ENCODE results near the gene EPHA2. TPM values are rescaled to one million over a fixed set of nuclear protein-coding genes. Genes with fewer than 3 reads are reported as not detected.
"Not testable (repeated sequence)": the region's sequence is repeated elsewhere in the genome, so short reads cannot be mapped to it uniquely, and the experiment has no call there.

The EPHA2 gene
- total RNA-seq, 1 donor: 21.0 TPM

DNA sequence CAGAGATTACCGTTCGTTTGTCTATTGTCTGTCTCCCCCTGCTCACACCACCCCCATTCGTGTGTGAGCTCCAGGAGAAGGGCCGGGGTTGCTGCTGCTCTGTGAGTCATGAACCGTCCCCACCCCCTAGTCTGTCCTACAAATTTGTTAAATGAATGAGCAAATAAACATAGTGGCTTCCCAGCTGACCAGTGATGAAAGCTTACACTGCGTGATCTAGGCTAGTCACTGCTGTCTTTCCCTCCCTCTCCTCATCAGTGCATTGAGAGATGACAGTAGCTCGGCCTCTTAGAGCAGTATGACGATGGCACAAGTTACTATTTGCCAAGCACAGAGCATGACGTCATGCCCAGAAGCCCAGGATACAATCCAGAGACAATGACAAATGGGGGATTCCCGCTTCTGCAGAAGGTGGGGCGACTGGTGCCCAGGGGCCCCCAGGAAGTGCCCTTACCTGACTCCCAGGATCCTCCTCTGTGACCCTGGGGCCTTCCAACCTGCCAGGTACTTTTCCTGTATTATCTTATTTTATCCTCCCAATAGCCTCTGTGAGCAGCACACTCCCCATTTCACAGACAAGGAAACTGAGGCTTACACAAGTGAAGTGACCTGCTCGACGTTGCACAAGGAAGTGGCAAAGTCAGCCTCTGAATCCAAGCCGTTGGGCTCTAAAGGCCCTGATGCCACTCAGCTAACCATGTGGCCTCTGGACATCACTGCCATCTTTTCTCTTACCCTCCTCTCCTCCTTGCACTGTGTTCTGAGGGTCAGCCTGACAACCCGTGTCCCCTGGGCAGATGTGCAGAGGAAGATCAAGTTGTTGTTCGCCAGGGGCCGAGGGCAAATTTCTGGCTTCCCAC, 8.6 kb upstream of the EPHA2 start:
- H3K79me2 ChIP-seq (ENCODE audit: insufficient read depth, low read length): no peaks in the 10 kb centered on the region
- peaks cover 5% of the 10 kb centered on the region for H3K4me1 ChIP-seq (ENCODE audit: insufficient read depth, low read length)
- H3K4me2 ChIP-seq (ENCODE audit: insufficient read depth, low read length): peak overlapping the region; percentile 12
- peak overlapping the region; percentile 46 for H3K27ac ChIP-seq (ENCODE audit: low read depth, low read length)
- no peak for TF ChIP-seq CTCF (IDR thresholded peaks at IDR 0.05; ENCODE audit: extremely low read depth, low read depth, low read length)
- H3K27me3 ChIP-seq (ENCODE audit: insufficient read depth, low read length): no peaks in the 10 kb centered on the region
- no peaks in the 10 kb centered on the region for H4K20me1 ChIP-seq (ENCODE audit: insufficient read depth, low read length)
- peak; percentile 99 for DNase-seq (ENCODE audit: insufficient read length, low spot score, missing footprints)
- H3K4me3 ChIP-seq (ENCODE audit: insufficient read depth, low read length): no peak overlapping the region
- H3K36me3 ChIP-seq (ENCODE audit: insufficient read depth, low read length): no peaks in the 10 kb centered on the region
- no peaks in the 10 kb centered on the region for H3K9me3 ChIP-seq (ENCODE audit: low read depth, low read length)
- H2AFZ ChIP-seq (ENCODE audit: low read length): no peak overlapping the region

GRCh38 chr1:16163608-16164212, 7.8 kb upstream of the EPHA2 start:
- H2AFZ ChIP-seq (ENCODE audit: low read length); H3K9me3 ChIP-seq (ENCODE audit: low read depth, low read length); DNase-seq (ENCODE audit: insufficient read length, low spot score, missing footprints); H3K27ac ChIP-seq (ENCODE audit: low read depth, low read length); H3K4me1 ChIP-seq (ENCODE audit: insufficient read depth, low read length); H4K20me1 ChIP-seq (ENCODE audit: insufficient read depth, low read length); H3K4me3 ChIP-seq (ENCODE audit: insufficient read depth, low read length); H3K27me3 ChIP-seq (ENCODE audit: insufficient read depth, low read length); H3K36me3 ChIP-seq (ENCODE audit: insufficient read depth, low read length); H3K79me2 ChIP-seq (ENCODE audit: insufficient read depth, low read length): not testable (repeated sequence)
- H3K4me2 ChIP-seq (ENCODE audit: insufficient read depth, low read length): peak overlapping the region; percentile 12

DNA sequence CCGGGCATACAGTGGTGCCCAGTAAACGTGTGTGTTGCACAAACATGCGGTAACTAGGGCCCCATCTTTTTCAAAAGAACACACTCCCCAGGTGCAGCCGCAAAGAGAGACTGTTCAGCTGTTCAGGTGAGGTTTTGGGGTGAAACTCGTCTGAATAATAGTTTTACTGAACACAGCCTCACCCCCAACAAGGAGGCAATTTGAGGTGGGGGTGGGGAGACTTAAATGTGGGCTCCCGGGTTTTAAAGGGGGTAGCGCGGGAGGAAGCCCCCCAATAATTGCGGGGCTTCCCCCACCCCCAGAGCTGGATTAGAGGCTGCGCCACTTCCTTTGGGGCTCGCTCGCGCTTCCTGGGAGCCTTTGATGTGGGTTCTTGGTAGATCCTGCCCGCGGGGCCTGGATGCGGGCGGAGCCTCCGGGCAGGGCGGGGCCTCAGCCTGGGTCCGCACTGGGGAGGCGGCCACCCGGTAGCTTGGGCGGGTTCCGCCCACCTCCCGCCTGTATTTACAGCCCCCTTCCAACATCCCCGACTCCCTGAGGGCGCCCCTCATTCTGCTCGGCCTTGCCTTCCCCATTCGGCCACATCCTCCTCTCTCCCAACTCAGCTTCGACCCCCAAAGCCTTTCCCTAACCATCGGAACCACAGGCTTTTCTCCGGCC, 6.4 kb upstream of the EPHA2 start:
- Histone ChIP-seq H3K27me3 (ENCODE audit: insufficient read depth, low read length) (no peaks in the 10 kb centered on the region), H3K79me2 (ENCODE audit: insufficient read depth, low read length) (peaks cover 5% of the 10 kb centered on the region), H2AFZ (ENCODE audit: low read length) (no peak overlapping the region), H3K4me1 (ENCODE audit: insufficient read depth, low read length) (peaks cover 12% of the 10 kb centered on the region), H4K20me1 (ENCODE audit: insufficient read depth, low read length) (no peaks in the 10 kb centered on the region), H3K4me3 (ENCODE audit: insufficient read depth, low read length) (no peak overlapping the region), H3K27ac (ENCODE audit: low read depth, low read length) (no peak overlapping the region), H3K36me3 (ENCODE audit: insufficient read depth, low read length) (no peaks in the 10 kb centered on the region), H3K9me3 (ENCODE audit: low read depth, low read length) (no peaks in the 10 kb centered on the region), H3K4me2 (ENCODE audit: insufficient read depth, low read length) (no peak overlapping the region)
- no peak for TF ChIP-seq CTCF (IDR thresholded peaks at IDR 0.05; ENCODE audit: extremely low read depth, low read depth, low read length)
- DNase-seq (ENCODE audit: insufficient read length, low spot score, missing footprints): peak; percentile 55

DNA sequence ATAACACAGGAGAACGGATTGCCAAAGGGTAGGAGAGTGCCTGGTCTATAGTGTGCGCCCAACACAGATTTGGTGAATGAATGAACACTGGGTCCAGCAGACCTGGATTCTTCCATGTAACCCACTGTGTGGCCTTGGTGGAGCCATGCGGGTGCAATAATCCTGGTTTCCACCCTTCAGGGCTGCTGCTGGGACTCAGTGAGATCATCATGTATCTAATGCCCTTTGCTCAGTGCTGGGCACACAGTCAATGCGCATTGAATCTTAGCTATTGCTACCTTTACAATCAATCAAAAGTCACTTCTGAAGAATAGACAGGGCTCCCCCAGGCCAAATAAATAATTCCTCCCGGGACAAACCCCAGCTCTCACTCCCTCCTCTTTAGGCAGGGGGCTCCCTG, 5.8 kb upstream of the EPHA2 start:
- Histone ChIP-seq H3K27ac (ENCODE audit: low read depth, low read length) (no peak overlapping the region), H4K20me1 (ENCODE audit: insufficient read depth, low read length) (no peaks in the 10 kb centered on the region), H3K9me3 (ENCODE audit: low read depth, low read length) (no peaks in the 10 kb centered on the region), H3K4me3 (ENCODE audit: insufficient read depth, low read length) (no peak overlapping the region), H3K36me3 (ENCODE audit: insufficient read depth, low read length) (no peaks in the 10 kb centered on the region), H2AFZ (ENCODE audit: low read length) (no peak overlapping the region), H3K4me1 (ENCODE audit: insufficient read depth, low read length) (peaks cover 17% of the 10 kb centered on the region), H3K27me3 (ENCODE audit: insufficient read depth, low read length) (no peaks in the 10 kb centered on the region), H3K79me2 (ENCODE audit: insufficient read depth, low read length) (peaks cover 9% of the 10 kb centered on the region), H3K4me2 (ENCODE audit: insufficient read depth, low read length) (no peak overlapping the region)
- TF ChIP-seq CTCF (IDR thresholded peaks at IDR 0.05; ENCODE audit: extremely low read depth, low read depth, low read length): no peak
- peak; percentile 17 for DNase-seq (ENCODE audit: insufficient read length, low spot score, missing footprints)

Measured in osteoblast (primary cell).